Measurements from ENCODE around the gene APBA2. TPM values are rescaled to one million over a fixed set of nuclear protein-coding genes. Genes with fewer than 3 reads are reported as not detected.

APBA2 gene
- total RNA-seq, 4 donors from 2014 or later = 7.7 to 14.4 (median 11.6) TPM

- Histone ChIP-seq H3K36me3 (no peaks in the 10 kb centered on the region), H3K4me3 (replicated peaks in 1 of 3) (no peak overlapping the region), H3K4me1 (peaks cover 11 to 19% of the 10 kb centered on the region in 2 donors), H3K27ac (no peak overlapping the region), H3K27me3 (no peaks in the 10 kb centered on the region), H3K9me3 (no peaks in the 10 kb centered on the region)
- no peak for DNase-seq
- intact Hi-C loops (cut with DNase I) = no loop called here
- TF ChIP-seq POLR2A (IDR thresholded peaks at IDR 0.05) = no peak
- TF ChIP-seq, protein P1, sequence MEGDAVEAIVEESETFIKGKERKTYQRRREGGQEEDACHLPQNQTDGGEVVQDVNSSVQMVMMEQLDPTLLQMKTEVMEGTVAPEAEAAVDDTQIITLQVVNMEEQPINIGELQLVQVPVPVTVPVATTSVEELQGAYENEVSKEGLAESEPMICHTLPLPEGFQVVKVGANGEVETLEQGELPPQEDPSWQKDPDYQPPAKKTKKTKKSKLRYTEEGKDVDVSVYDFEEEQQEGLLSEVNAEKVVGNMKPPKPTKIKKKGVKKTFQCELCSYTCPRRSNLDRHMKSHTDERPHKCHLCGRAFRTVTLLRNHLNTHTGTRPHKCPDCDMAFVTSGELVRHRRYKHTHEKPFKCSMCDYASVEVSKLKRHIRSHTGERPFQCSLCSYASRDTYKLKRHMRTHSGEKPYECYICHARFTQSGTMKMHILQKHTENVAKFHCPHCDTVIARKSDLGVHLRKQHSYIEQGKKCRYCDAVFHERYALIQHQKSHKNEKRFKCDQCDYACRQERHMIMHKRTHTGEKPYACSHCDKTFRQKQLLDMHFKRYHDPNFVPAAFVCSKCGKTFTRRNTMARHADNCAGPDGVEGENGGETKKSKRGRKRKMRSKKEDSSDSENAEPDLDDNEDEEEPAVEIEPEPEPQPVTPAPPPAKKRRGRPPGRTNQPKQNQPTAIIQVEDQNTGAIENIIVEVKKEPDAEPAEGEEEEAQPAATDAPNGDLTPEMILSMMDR (IDR thresholded peaks at IDR 0.05) = no peak
- WGBS, 2 donors = 78 to 90% methylated on average over 4 to 5 of the region's 8 CpGs
Measured at GRCh38 chr15:28937271-28937670, 51.5 kb downstream of the APBA2 start.

GRCh38 chr15:28942046-28942445, 56.3 kb downstream of the APBA2 start:
- Histone ChIP-seq H3K27me3 (no peaks in the 10 kb centered on the region), H3K27ac (no peak overlapping the region), H3K9me3 (no peaks in the 10 kb centered on the region), H3K4me1 (peaks cover 11 to 19% of the 10 kb centered on the region in 2 donors), H3K4me3 (replicated peaks in 1 of 3) (no peak overlapping the region), H3K36me3 (no peaks in the 10 kb centered on the region)
- 94% methylated on average over 10 of the region's 10 CpGs for WGBS, 2 donors
- intact Hi-C loops (cut with DNase I) = no loop called here
- TF ChIP-seq, protein P1 (IDR thresholded peaks at IDR 0.05) = no peak
- TF ChIP-seq POLR2A (IDR thresholded peaks at IDR 0.05) = no peak
- no peak for DNase-seq

DNA sequence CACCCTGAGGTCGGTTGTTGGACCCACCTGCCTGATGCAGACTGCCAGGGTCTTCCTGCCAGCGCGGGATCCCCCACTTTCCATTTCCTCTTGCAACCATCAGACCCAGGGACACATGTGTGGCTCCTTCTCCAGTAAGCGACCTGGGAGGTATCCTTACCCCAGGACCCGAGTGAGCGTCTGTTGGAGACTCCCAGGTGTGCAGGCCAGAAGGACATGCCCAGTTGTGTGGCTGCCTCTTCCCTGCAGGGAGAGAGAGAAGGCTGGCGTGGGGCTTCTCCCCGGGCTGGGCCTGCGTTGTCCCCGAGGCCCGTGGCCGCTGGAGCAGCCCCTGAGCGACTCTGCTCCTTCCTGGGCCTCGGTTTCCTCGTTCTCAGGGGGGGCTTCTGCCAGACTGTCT, 56.8 kb downstream of the APBA2 start:
- TF ChIP-seq POLR2A (IDR thresholded peaks at IDR 0.05) = no peak
- TF ChIP-seq, protein P1 (IDR thresholded peaks at IDR 0.05) = no peak
- no peaks in the 10 kb centered on the region for H3K36me3 ChIP-seq
- 95 to 97% methylated on average over 13 to 15 of the region's 15 CpGs for WGBS, 2 donors
- no peaks in the 10 kb centered on the region for H3K9me3 ChIP-seq
- H3K4me1 ChIP-seq = peaks cover 11 to 19% of the 10 kb centered on the region in 2 donors
- H3K27ac ChIP-seq = no peak overlapping the region
- no peak for DNase-seq
- no peak overlapping the region for H3K4me3 ChIP-seq (replicated peaks in 1 of 3)
- no peaks in the 10 kb centered on the region for H3K27me3 ChIP-seq
- intact Hi-C loops (cut with DNase I) = no loop called here

GRCh38 chr15:28943146-28943545, 57.4 kb downstream of the APBA2 start:
- Histone ChIP-seq H3K4me1 (peaks cover 11 to 17% of the 10 kb centered on the region in 2 donors), H3K36me3 (no peaks in the 10 kb centered on the region), H3K9me3 (no peaks in the 10 kb centered on the region), H3K27me3 (no peaks in the 10 kb centered on the region), H3K4me3 (replicated peaks in 1 of 3) (no peak overlapping the region), H3K27ac (no peak overlapping the region)
- WGBS, 2 donors = 93 to 94% methylated on average over 5 to 8 of the region's 8 CpGs
- TF ChIP-seq POLR2A (IDR thresholded peaks at IDR 0.05) = no peak
- TF ChIP-seq, protein P1 (IDR thresholded peaks at IDR 0.05) = no peak
- intact Hi-C loops (cut with DNase I) = no loop called here
- no peak for DNase-seq

DNA sequence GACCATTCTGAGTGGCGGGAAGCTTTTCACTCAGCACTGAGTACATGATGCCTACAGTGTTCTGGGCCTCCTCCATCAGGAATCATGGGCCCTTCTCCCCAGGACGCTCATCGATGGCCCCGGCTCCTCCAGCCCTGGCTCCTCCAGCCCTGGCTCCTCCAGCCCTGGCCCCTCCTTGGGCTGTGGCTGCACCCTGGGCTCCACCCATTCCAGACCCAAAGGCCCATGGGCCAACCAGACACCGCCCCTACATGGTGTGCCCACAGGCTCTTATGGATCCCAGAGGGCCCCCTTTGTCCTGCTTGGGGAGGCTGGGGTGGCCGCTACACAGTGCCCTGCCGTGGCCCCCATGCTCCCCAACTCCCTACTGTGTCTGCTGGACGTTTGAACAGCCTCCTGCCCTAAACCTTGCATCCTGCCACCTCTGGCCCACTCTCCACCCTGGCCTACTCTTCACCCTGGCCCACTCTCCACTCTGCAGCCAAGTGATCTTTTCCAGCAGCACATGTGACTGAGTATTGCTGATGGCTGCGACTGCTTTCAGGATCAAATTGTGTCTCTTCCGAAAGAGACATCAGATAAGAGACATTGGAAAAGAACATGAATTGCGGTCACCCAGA, 57.9 kb downstream of the APBA2 start:
- peaks cover 11 to 12% of the 10 kb centered on the region in 2 donors for H3K4me1 ChIP-seq
- H3K9me3 ChIP-seq = no peaks in the 10 kb centered on the region
- H3K36me3 ChIP-seq = no peaks in the 10 kb centered on the region
- H3K4me3 ChIP-seq (replicated peaks in 1 of 3) = no peak overlapping the region
- H3K27ac ChIP-seq = no peak overlapping the region
- no peaks in the 10 kb centered on the region for H3K27me3 ChIP-seq
- DNase-seq = no peak
- intact Hi-C loops (cut with DNase I) = no loop called here
- TF ChIP-seq POLR2A (IDR thresholded peaks at IDR 0.05) = no peak
- TF ChIP-seq, protein P1 (IDR thresholded peaks at IDR 0.05) = no peak
- 90 to 94% methylated on average over 9 of the region's 11 CpGs for WGBS, 2 donors
